ENCODE results near the gene ZBTB7B.
A peak's percentile ranks its signal among the peaks of the same experiment; 100 is the strongest.

The ZBTB7B gene

DNA sequence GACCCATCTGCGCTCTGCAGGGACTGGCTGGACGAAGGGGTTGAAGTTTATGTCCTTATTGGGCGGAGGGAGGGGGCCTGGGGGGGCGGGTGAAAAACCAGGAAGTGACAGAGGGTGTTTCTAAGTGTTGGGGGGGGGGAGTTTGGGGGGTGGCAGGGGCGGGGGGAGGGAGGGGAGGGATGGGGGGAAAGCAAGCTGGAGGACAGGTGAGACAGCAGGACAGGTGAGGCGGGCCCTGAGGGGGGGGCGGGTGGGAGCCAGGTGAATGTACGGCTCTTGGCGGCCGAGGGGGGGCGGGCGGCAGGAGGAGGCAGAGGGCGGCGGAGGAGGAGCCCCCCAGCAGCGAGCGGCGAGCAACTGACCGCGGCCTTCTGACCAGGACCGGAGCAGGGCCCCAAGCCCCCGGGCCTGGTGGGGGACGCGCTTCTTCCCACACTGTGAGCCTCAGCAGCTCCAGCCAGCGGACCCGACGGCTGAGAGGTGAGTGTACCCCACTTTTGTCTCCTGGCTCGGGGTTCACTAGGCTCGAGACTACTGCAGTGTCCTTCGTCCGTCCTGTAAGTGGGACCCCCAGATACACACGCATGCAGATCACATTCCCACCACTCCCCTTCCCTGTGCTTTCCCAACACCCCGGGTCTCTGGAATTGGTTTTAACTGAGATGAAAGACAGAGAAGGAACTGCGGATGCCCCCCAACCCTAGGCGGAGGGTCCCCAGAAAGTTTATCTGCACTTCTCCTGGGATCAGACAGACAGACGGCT lies at the start of gene ZBTB7B:
TSS of gene ZBTB7B (plus strand) at position 339 of the 763 bp plus-strand sequence. CDS start 11,859 bp downstream, outside the sequence.
- peak within 1 kb of the TSS; percentile 98 for H3K27ac ChIP-seq (ENCODE audit: low read depth, low read length)
- H3K27me3 ChIP-seq (ENCODE audit: control insufficient read depth in 1 of 2, insufficient read depth in 2 of 2, low read length in 2 of 2), result no peaks in the 10 kb centered on the region
- peak within 1 kb of the TSS; percentile 98 to 99 for H3K9ac ChIP-seq (ENCODE audit: low read depth in 1 of 2, low read length in 2 of 2)
- no peaks in the 10 kb centered on the region for H3K36me3 ChIP-seq (ENCODE audit: control insufficient read depth in 1 of 2, insufficient read depth in 2 of 2, low read length in 2 of 2)
- H3K9me3 ChIP-seq (ENCODE audit: control insufficient read depth in 1 of 2, low read length in 2 of 2), result no peaks in the 10 kb centered on the region
- H3K4me1 ChIP-seq (ENCODE audit: control insufficient read depth in 1 of 2, insufficient read depth in 2 of 2, low read length in 2 of 2), result peaks cover 45 to 52% of the 10 kb centered on the region in 2 donors
- peak within 1 kb of the TSS; percentile 96 to 97 for H3K4me3 ChIP-seq (ENCODE audit: low read depth in 1 of 2, low read length in 2 of 2)

GRCh38 chr1:154953611-154954038 lies 49.0 kb upstream of the ZBTB7B start:
- no peak overlapping the region for H3K9ac ChIP-seq (ENCODE audit: low read depth in 1 of 2, low read length in 2 of 2)
- peaks cover 16 to 18% of the 10 kb centered on the region in 2 donors for H3K36me3 ChIP-seq (ENCODE audit: control insufficient read depth in 1 of 2, insufficient read depth in 2 of 2, low read length in 2 of 2)
- H3K9me3 ChIP-seq (ENCODE audit: control insufficient read depth in 1 of 2, low read length in 2 of 2), result no peaks in the 10 kb centered on the region
- peaks cover 42 to 55% of the 10 kb centered on the region in 2 donors for H3K4me1 ChIP-seq (ENCODE audit: control insufficient read depth in 1 of 2, insufficient read depth in 2 of 2, low read length in 2 of 2)
- H3K27me3 ChIP-seq (ENCODE audit: control insufficient read depth in 1 of 2, insufficient read depth in 2 of 2, low read length in 2 of 2), result no peaks in the 10 kb centered on the region
- peak overlapping the region; percentile 18 to 72 for H3K4me3 ChIP-seq (ENCODE audit: low read depth in 1 of 2, low read length in 2 of 2)
- no peak overlapping the region for H3K27ac ChIP-seq (ENCODE audit: low read depth, low read length)

DNA sequence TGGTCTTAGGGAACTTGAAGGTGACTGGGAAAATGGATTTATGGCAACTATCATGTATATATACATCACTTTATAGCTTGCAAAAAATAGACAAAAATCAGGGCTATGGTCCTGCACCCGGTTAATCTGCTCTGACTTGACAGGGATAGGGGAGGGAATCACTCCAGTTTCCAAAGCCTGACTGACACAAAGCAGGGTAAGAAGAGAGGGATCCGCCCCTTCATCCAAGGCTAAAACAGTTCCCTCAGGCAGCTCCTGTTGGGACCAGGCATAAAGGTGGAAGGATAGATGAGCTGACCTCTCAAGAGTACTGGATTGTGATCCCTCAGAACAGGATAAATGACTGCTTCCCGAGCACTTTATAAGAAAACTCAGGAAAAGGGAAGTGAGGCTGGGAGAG lies 48.1 kb upstream of the ZBTB7B start:
- H3K9me3 ChIP-seq (ENCODE audit: control insufficient read depth in 1 of 2, low read length in 2 of 2), result no peaks in the 10 kb centered on the region
- H3K4me1 ChIP-seq (ENCODE audit: control insufficient read depth in 1 of 2, insufficient read depth in 2 of 2, low read length in 2 of 2), result peaks cover 42 to 55% of the 10 kb centered on the region in 2 donors
- H3K36me3 ChIP-seq (ENCODE audit: control insufficient read depth in 1 of 2, insufficient read depth in 2 of 2, low read length in 2 of 2), result peaks cover 17 to 21% of the 10 kb centered on the region in 2 donors
- no peak overlapping the region for H3K27ac ChIP-seq (ENCODE audit: low read depth, low read length)
- peak overlapping the region; percentile 72 to 82 for H3K4me3 ChIP-seq (ENCODE audit: low read depth in 1 of 2, low read length in 2 of 2)
- peak overlapping the region; percentile 45 to 79 for H3K9ac ChIP-seq (ENCODE audit: low read depth in 1 of 2, low read length in 2 of 2)
- H3K27me3 ChIP-seq (ENCODE audit: control insufficient read depth in 1 of 2, insufficient read depth in 2 of 2, low read length in 2 of 2), result no peaks in the 10 kb centered on the region

DNA sequence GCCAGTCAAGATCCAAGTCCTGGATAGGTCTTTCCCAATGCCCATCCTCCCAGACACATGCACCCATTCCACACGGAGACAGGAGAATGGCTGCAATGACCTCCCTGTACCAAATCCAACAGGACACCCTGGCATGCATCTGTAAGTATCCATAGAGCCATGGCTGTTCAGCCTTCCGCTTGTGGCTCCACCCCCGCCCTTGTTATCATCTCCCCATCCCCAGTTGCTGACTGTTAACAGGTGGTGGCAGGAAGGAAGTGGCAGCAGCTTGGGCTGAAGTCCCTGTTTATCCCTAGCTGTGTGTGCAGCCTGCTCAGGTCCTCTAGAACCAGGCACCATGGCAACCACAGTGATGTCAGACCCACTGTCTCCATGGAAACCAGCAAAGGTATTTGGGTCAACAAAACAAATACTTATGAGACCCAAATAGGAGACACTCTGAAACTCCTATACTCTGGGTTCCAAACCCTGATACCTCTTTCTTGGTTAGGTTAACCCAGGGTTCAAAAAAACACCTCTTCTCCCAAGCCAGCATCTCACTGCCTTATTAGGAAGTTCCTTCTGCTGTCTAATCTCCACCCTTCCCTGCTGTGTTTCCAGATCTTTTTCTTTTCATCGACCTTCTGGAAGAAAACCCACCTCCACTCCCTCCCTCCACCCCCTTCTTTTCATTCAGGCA lies 47.4 kb upstream of the ZBTB7B start:
- Histone ChIP-seq H3K4me3 (ENCODE audit: low read depth in 1 of 2, low read length in 2 of 2) (peak overlapping the region; percentile 72 to 82), H3K27me3 (ENCODE audit: control insufficient read depth in 1 of 2, insufficient read depth in 2 of 2, low read length in 2 of 2) (no peaks in the 10 kb centered on the region), H3K4me1 (ENCODE audit: control insufficient read depth in 1 of 2, insufficient read depth in 2 of 2, low read length in 2 of 2) (peaks cover 42 to 57% of the 10 kb centered on the region in 2 donors), H3K36me3 (ENCODE audit: control insufficient read depth in 1 of 2, insufficient read depth in 2 of 2, low read length in 2 of 2) (peaks cover 17 to 24% of the 10 kb centered on the region in 2 donors), H3K27ac (ENCODE audit: low read depth, low read length) (peak overlapping the region; percentile 68), H3K9me3 (ENCODE audit: control insufficient read depth in 1 of 2, low read length in 2 of 2) (no peaks in the 10 kb centered on the region), H3K9ac (ENCODE audit: low read depth in 1 of 2, low read length in 2 of 2) (peak overlapping the region; percentile 61 to 79)

- Histone ChIP-seq H3K36me3 (ENCODE audit: control insufficient read depth in 1 of 2, insufficient read depth in 2 of 2, low read length in 2 of 2) (peaks cover 10 to 17% of the 10 kb centered on the region in 2 donors), H3K27me3 (ENCODE audit: control insufficient read depth in 1 of 2, insufficient read depth in 2 of 2, low read length in 2 of 2) (no peaks in the 10 kb centered on the region), H3K9ac (ENCODE audit: low read depth in 1 of 2, low read length in 2 of 2) (peak within 1 kb of the TSS; percentile 61 to 79), H3K9me3 (ENCODE audit: control insufficient read depth in 1 of 2, low read length in 2 of 2) (no peaks in the 10 kb centered on the region), H3K4me3 (ENCODE audit: low read depth in 1 of 2, low read length in 2 of 2) (peak within 1 kb of the TSS; percentile 72 to 82), H3K27ac (ENCODE audit: low read depth, low read length) (peak within 1 kb of the TSS; percentile 68), H3K4me1 (ENCODE audit: control insufficient read depth in 1 of 2, insufficient read depth in 2 of 2, low read length in 2 of 2) (peaks cover 49 to 59% of the 10 kb centered on the region in 2 donors)
Measured at GRCh38 chr1:154955718-154956543, 46.7 kb upstream of the ZBTB7B start, which contains the start of gene PBXIP1. Gene PBXIP1 (minus strand): TSS chr1:154956099. CDS start chr1:154953721, 2,378 bp downstream.

DNA sequence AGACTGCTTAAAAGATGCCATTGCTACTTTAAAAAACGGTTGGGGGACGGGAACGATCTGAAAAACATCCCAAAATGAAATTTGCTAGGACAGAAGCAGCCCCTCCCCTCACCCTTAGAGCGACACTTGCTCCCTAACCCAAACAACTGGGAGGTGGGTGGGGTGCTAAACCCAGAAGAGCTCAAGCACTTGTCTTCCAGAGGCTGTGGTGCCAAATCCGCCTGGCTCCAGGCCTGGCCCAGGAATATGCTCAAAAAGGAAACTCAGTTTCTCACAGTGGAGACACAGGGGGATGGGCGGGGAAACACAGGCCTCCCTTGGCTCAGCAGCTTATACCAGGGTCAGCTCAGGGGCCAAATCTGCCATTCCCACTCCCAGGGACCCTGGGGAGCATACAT lies 46.1 kb upstream of the ZBTB7B start:
- Histone ChIP-seq H3K4me3 (ENCODE audit: low read depth in 1 of 2, low read length in 2 of 2) (peak overlapping the region; percentile 72 to 82), H3K4me1 (ENCODE audit: control insufficient read depth in 1 of 2, insufficient read depth in 2 of 2, low read length in 2 of 2) (peaks cover 49 to 58% of the 10 kb centered on the region in 2 donors), H3K9me3 (ENCODE audit: control insufficient read depth in 1 of 2, low read length in 2 of 2) (no peaks in the 10 kb centered on the region), H3K9ac (ENCODE audit: low read depth in 1 of 2, low read length in 2 of 2) (peak overlapping the region; percentile 61 to 79), H3K27ac (ENCODE audit: low read depth, low read length) (no peak overlapping the region), H3K27me3 (ENCODE audit: control insufficient read depth in 1 of 2, insufficient read depth in 2 of 2, low read length in 2 of 2) (no peaks in the 10 kb centered on the region), H3K36me3 (ENCODE audit: control insufficient read depth in 1 of 2, insufficient read depth in 2 of 2, low read length in 2 of 2) (peaks cover 6 to 14% of the 10 kb centered on the region in 2 donors)

- no peak overlapping the region for H3K27ac ChIP-seq (ENCODE audit: low read depth, low read length)
- no peaks in the 10 kb centered on the region for H3K9me3 ChIP-seq (ENCODE audit: control insufficient read depth in 1 of 2, low read length in 2 of 2)
- peak overlapping the region in 1 of 2 donors; percentile 61 for H3K9ac ChIP-seq (ENCODE audit: low read depth in 1 of 2, low read length in 2 of 2)
- H3K4me3 ChIP-seq (ENCODE audit: low read depth in 1 of 2, low read length in 2 of 2), result no peak overlapping the region
- no peaks in the 10 kb centered on the region for H3K27me3 ChIP-seq (ENCODE audit: control insufficient read depth in 1 of 2, insufficient read depth in 2 of 2, low read length in 2 of 2)
- peaks cover 49 to 55% of the 10 kb centered on the region in 2 donors for H3K4me1 ChIP-seq (ENCODE audit: control insufficient read depth in 1 of 2, insufficient read depth in 2 of 2, low read length in 2 of 2)
- H3K36me3 ChIP-seq (ENCODE audit: control insufficient read depth in 1 of 2, insufficient read depth in 2 of 2, low read length in 2 of 2), result peaks cover 6 to 14% of the 10 kb centered on the region in 2 donors
Measured at GRCh38 chr1:154957091-154957657, 45.4 kb upstream of the ZBTB7B start.

DNA sequence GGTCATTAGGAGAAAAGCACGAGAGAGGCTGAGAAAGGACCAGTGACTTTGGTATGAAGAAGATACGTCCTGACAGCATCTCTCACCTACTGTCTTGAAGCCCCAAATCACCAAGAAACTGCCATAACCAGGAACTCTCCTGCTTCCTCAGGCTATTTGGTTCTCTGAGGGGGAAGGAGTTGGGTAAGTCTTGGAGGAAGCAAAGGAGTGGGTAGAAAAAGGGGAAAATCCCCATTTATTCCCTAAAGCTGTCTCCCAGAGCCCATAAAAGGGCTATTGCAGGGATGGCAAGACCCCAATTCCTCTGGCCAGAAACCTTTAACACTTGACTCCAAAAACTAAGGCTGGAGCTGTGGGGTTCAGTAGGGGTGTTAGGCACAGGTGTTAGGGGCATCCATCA lies 44.6 kb upstream of the ZBTB7B start:
- H3K27ac ChIP-seq (ENCODE audit: low read depth, low read length), result no peak overlapping the region
- H3K4me1 ChIP-seq (ENCODE audit: control insufficient read depth in 1 of 2, insufficient read depth in 2 of 2, low read length in 2 of 2), result peaks cover 44 to 56% of the 10 kb centered on the region in 2 donors
- no peak overlapping the region for H3K9ac ChIP-seq (ENCODE audit: low read depth in 1 of 2, low read length in 2 of 2)

DNA sequence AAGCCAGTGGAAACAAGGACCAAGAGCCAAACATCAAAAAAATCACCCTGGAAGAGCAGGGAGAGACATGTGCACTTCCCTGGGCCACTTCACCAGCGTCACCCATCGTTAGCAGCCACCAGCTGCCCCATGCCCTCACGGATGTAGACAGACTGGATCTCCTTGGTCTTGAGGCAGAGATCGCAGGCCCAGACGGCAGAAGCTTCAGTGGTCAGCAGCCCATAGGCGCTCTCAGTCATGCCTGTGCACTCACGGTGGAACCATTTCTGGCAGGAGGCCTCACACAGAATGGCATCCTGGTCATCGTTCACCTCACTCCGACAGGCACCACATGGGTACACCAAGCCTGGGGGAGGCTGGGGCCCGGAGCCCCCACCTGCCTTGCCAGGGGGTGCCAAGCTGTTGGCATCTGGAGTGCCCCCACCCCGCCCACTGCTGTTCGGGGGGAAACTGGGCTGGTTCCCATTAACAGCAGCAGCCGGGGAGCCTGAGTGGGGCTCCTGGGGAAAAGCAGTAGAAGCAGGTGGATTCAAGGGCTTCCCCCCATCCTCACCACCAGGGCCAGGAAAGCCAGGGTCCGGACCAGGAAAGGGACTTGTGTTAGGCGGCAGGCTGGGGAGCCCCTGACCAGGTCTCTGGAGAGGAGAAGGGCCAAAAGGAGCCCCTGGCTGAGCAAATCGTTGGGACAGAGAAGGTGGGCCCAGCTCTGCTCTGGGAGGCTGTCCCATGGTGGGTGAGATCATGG lies 43.7 kb upstream of the ZBTB7B start:
- Histone ChIP-seq H3K27me3 (ENCODE audit: control insufficient read depth in 1 of 2, insufficient read depth in 2 of 2, low read length in 2 of 2) (no peaks in the 10 kb centered on the region), H3K9me3 (ENCODE audit: control insufficient read depth in 1 of 2, low read length in 2 of 2) (no peaks in the 10 kb centered on the region), H3K4me1 (ENCODE audit: control insufficient read depth in 1 of 2, insufficient read depth in 2 of 2, low read length in 2 of 2) (peaks cover 36 to 52% of the 10 kb centered on the region in 2 donors), H3K9ac (ENCODE audit: low read depth in 1 of 2, low read length in 2 of 2) (no peak overlapping the region), H3K36me3 (ENCODE audit: control insufficient read depth in 1 of 2, insufficient read depth in 2 of 2, low read length in 2 of 2) (peaks cover 10 to 24% of the 10 kb centered on the region in 2 donors), H3K4me3 (ENCODE audit: low read depth in 1 of 2, low read length in 2 of 2) (no peak overlapping the region), H3K27ac (ENCODE audit: low read depth, low read length) (no peak overlapping the region)

More for the DNA sequence above, 44.6 kb upstream of the ZBTB7B start:
- no peaks in the 10 kb centered on the region for H3K27me3 ChIP-seq (ENCODE audit: control insufficient read depth in 1 of 2, insufficient read depth in 2 of 2, low read length in 2 of 2)
- no peaks in the 10 kb centered on the region for H3K9me3 ChIP-seq (ENCODE audit: control insufficient read depth in 1 of 2, low read length in 2 of 2)
- H3K4me3 ChIP-seq (ENCODE audit: low read depth in 1 of 2, low read length in 2 of 2), result no peak overlapping the region
- peaks cover 6 to 16% of the 10 kb centered on the region in 2 donors for H3K36me3 ChIP-seq (ENCODE audit: control insufficient read depth in 1 of 2, insufficient read depth in 2 of 2, low read length in 2 of 2)

Data from duodenal mucosa (tissue), 2 donors.